SU-DHL-6 (cell line): ENCODE results near the gene SMARCA1.

Experiments used
- CTCF ChIP-seq: fragments of 200-600 bp; sonication (generic); IDR thresholded peaks from one replicate; pipeline ENCODE4 v1.5.1; 2017; ENCODE audit warnings: antibody characterized with exemption, mild to moderate bottlenecking, low read length, moderate library complexity; ENCODE audit not compliant: insufficient read depth, poor library complexity, severe bottlenecking
- EZH2phosphoT487 ChIP-seq: fragments of 200-600 bp; sonication (generic), shearing (Covaris generic); conservative IDR thresholded peaks from 2 replicates; pipeline ENCODE4 v1.6.1; 2018; ENCODE audit warnings: mild to moderate bottlenecking, antibody characterized with exemption, low read length, moderate library complexity, mixed read lengths

- TF ChIP-seq CTCF = no peak
- no peak for TF ChIP-seq EZH2phosphoT487
Measured at GRCh38 chrX:129549124-129549523, 25.8 kb upstream of the SMARCA1 start.
